HG03342 (cell line): ENCODE data around the gene SMARCAL1.
"Not testable (repeated sequence)": the region's sequence is repeated elsewhere in the genome, so short reads cannot be mapped to it uniquely, and the experiment has no call there.

Source experiments
- ATAC-seq: cut with Tn5 transposase; IDR thresholded peaks from one replicate; pipeline ENCODE4 v1.9.1; 2021; ENCODE audit warnings: mild to moderate bottlenecking, moderate library complexity; ENCODE audit not compliant: unreplicated experiment

Gene SMARCAL1

DNA sequence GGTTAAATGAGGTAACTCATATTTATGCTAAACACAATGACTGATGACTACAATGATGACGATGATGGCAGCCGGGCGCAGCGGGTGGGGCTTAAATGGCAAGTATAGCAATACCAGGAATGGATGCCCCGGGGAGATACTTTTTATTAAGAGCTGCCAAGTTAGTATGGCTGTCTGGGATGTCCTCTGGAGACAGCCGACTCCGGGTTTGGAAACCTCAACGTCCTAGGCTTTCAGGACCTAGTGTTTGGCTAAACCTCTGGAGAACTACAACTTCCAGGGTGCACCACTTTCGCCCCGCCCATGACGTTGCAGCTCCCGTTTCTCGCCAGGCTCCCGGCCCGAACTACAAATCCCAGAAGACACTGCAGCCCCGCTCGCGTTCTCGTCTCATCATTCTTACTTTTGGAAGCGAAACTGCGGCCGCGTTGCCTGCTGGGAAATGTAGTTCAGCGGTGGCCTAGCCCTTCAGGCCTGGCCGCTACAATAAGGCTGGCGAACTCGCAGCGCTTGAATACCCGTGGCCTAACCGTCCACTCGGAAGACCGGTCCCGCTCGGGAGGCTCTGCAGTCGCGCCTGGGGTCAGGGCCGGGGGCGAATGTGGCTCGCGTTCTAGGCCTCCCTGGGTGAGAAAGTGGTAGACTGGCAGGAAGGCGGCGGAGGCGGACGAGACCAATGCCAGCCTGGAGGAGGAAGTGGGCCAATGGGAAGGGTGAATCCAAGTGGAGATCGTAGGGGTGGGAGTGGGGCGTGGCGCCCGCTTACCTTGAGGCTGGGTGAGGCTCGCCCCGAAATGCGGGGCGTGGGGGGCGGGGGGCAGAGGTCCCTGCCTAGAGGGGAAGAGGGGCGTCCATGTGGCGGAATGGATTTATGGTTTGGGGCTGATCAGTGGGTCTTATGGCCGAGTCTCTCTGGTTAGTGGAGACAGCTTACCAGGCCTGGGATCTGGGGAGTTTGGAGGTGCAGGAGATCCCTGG is at the start of gene SMARCAL1:
Gene SMARCAL1 (plus strand): TSS at position 463 of the 978 bp plus-strand sequence. CDS start 2,221 bp downstream, outside the sequence.
- ATAC-seq, result peak; percentile 93

DNA sequence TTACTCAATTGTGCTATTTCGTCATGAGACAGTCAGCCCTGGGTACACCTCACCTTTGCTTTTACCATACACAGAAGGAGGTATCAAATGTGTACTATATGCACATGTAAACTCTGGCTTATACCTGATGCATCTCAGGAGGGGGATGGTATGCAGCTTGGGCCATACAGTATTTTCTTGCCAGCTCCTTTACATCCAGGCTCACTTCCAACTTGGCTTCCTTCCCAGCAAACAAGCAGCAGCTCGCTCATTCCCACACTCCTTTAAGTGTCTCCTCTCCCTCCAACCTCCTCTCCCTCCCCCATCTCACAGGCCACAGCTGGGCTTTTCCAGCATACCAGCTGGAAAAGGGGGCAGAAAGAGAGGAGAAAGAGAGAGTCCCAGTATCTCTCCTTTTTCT is 49.6 kb upstream of the SMARCAL1 start:
- ATAC-seq, result no peak

DNA sequence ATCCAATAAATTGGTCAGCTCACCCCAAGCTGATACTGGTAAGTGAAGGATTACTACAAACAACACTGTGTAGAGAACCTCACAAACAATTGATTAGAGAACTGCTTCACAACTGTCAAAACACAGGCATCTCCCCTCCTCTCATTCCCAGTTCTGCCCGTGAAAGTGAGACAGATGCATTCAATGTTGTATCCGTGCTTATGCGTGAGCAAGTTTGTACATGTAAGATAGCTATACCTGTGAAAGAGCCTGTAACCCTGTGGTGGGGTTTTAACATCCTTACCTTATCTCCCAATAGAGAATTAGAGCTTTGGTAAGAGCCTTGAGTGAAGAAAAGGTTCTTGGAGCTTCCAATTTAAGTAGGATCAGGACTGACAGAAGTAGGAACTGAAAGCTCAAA is 49.1 kb upstream of the SMARCAL1 start:
- no peak for ATAC-seq

DNA sequence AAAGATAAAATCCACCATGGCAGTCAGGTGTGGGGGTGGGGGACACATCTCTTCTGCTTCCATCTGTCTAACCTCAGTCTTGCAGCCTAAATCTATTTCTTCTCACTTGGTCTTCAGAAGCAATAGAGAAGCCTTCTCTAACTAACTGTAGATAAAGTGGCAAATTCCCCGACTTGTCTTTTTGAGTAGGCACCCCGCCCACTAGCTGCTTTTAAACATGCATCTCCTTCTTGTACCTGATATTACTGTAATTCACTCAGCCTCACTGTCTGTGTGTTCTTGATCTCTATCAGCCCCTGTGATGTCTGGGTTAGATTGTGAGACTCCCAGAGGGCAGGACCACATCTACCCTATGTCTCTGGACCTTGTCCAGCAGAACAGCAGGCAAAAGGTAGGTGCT is 46.8 kb upstream of the SMARCAL1 start:
- ATAC-seq, result no peak

DNA sequence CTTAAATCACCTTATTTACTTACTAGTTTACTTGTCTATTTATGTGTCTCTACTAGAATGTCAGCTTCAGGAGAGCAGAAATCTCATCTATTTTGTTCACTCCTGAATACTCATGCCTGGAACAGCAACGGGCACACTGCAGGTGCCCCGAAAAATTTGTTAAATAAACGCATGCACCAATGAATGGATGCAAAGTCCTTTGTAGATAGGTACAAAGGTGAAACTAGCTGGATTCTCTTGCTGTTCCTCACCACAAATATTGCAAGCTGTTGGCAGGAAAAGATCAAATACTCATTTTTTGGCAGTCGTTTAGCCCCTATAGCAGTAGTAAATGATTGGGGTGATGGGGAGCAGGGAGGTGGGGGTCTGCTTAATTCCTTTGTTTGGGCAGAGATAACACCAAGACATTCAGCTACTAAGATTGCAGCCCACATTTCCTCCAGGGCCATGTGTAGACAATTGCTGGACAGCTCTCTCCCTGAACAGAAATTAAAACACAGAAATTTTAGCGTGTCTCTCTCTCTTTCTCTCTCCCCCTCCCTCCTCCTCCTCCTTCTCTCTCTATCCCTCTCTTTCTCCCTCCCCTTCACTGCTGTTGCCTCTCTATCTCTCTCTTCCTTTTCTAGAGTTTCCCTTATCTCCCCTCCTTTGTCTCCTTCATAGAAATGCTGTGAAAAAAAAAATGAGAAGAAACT is 45.4 kb upstream of the SMARCAL1 start:
- no peak for ATAC-seq

DNA sequence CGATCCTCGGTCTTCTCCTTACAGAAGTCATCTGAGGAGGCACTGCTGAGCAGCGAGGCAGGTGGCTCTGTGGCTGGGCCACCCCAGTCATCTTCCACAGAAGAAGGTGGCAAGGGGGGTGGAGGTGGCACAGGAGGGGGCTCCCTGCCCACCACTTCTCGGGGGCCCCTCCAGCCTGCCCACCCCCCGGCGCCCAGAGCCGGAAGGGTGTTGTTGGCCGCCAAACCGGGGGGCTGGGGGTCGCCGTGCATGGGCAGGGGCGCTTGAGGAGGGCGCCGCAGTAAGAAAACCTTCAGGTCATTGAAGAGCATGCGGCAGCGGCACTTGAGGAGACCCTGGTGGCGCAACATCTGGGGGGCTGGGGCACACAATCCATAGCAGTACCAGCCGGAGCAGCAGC is 42.5 kb upstream of the SMARCAL1 start:
- ATAC-seq, result no peak

DNA sequence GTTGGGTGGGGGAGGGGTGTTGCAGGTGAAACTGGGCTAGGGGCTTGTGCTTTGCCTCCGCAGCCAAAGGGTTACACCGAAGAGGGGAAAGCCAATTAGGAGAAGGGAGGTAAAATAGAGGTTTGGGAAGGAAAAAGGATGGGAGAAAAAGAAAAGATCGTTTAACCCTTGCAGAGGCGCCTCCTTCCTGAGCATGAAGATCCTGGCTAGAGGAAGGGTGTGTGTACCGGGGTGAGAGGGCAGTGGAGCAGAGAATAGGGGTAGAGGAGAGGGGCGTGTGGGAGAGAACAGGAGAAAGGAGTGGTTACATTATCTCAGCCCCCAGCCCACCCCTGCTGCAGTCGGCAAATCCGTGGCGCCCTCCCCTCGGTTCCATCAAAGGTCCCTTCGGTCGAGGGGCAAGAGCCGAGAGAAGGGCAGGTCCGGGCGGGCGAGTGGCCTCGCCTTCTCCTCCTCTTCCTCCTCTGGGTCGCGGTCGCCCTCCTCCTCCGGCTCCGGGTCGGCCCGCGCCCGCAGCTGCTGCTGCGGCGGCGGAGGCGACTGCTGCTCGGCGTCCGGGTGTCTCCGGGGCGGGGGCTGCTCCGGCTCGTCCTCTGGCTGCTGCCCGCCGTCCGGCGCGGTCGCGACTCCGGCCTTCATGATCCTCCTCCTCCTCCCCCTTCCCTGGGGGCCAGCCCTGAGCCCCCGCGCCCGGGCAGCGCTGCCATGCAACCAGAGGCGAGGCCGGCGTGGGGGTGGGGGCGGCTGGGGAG is 41.1 kb upstream of the SMARCAL1 start:
- no peak for ATAC-seq

DNA sequence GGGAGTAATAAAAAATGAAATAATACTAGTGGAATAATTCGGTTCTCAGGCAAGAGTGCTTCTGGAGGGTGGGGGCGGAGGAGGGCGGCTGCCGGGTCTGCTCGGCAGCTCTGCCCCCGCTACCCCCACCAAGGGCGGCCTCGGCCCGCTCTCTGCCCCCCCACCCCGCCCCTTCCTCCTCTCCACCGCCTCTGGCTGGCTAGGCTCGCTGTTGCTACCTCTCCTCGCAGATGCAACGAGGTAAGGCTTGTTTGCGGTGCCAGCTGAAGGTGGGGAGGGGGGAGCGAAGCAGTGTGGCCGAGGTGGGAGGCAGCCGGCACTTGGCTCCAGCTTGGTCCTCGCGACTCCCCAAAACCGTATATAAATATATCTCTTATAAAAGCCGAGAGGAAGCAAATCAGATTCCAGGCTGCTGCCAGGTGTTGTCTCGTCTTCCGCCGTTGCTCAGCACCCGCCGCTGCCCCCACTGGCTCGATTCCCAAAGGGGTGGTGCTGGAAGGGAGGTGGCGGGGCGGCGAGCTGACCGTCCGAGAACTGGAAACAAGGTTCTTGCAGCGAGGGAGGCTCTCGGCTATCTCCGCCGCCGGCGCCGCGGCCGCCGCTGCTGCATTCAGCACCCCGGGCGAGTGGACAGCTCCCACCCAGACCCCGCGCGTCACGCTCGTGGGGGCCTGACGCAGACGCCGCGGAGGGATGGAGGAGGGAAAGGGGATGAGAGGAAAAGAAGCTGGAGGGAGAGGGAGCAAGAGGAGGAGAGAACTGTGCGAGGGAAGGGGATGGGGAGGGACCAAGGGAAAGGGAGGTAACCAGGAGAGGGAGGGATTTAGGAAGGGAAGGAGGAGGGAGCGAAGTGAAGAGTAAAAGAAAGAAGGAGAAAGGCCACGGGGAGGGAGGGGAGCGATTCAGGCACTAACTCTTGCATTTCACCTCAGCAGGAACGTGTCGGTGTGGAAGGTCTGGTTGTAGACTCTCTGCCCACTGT is 40.3 kb upstream of the SMARCAL1 start, which contains the start of gene MARCHF4:
Gene MARCHF4 (minus strand): TSS at position 763 of the 982 bp plus-strand sequence. CDS start 2,223 bp downstream, outside the sequence.
- ATAC-seq, result no peak

DNA sequence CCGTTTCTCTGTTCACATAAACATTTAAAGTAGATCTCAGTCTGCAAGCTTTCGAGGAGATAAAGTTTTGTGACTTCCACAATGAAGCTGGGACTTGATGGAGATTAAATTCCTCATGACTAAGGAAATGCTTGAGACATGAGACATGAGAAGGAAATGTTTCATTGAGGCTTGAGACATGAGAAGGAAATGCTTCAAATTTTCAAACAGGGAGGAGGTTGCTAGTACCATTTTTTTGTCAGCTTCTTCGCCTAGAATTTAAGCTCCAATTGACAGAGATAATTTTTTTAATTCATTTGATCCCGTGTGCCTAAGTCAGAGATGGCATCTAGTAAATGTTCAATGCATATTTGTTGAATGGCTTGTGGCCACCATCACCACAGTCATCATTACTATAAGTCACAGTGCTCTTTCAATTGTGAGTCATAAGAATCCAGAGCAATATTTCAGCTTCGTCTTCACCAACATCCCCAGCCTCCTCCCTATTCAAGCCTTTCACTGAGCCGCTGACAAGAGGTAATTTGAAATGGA is 39.5 kb upstream of the SMARCAL1 start:
- no peak for ATAC-seq

DNA sequence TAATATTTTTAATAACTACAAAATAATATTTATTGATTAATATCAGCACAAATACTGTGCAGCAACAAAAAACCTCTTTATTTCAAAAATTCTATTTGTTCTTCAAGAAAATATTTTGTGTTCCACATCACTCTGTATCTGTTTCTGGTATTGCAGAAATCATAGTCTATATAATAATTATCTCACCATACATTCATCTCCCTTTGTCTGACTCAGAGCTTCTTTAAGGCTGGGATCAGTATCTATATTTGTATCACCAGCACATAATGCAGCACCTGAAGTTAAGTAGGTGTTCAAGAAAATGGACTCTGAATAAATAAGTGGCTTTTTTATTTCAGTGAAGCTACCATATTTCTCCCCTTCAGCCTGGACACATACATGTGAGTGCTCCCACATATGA is 38.4 kb upstream of the SMARCAL1 start:
- no peak for ATAC-seq

DNA sequence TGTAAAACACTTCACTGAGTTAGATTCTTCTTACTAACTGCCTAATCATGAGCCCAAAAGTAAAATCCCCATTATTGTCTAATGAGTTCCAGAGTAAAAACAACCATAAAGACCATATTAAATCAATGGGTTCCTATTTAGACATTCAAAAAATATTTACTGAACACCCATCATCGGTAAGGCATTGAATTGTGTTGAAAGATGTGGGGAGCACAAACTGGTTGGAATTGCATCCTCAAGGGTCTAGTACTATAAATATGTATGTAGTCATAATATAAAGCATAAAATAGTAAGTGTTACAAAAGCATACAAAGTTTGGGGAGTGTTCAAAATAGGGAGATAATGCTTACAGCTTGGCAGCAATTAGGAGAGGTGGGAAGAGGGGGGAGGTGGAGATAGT is 37.0 kb upstream of the SMARCAL1 start:
- no peak for ATAC-seq

DNA sequence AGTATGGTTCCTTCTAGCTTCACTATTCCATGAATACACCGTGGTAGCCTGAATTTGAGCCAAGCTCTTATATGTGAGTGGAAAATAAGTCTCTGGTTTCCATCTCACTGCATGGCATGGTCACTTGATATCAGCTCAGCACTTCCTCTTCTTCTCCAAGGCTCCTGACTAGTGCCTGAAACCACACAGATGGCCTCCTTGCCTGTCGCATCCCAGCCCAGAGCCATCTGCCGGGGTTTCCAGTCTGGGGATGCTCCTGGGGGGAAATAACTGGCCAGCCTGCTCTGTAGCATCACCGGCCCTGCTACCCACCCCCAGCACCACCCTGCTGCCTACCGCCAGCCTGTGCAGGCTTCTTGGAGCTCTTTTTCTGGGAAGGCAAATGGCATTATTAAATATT is 32.3 kb upstream of the SMARCAL1 start:
- ATAC-seq, result no peak

DNA sequence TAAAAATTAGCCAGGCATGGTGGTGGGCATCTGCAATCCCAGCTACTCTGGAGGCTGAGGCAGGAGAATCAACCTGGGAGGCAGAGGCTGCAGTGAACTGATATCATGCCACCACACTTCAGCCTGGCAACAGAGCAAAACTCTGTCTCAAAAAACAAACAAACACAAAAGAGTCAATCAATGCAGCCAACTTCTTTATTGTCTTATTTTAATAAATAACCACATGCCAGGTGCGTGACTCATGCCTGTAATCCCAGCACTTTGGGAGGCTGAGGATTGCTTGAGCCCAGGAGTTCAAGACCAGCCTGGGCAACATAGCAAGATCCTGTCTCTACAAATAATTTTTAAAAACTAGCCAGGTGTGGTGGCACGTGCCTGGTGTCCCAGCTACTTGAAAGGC is 27.9 kb upstream of the SMARCAL1 start:
- ATAC-seq, result not testable (repeated sequence)

DNA sequence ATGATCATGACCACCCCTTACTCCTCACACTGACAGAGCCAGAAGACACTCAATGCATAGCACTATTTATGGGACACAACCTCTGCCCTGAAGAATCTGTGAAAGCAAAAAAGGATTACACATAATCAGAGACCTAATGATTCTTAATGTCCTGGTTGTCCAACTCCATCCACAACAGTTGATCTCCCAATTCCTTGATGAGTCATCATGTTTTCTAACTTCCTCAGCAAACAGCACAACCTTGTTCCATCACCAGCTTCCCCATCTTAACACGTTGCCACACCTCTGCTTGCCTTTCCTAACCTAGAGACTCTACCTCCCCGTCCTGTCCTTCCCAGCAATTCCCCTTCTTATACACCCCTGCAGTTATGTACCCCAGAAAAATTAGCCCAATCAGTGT is 26.8 kb upstream of the SMARCAL1 start:
- no peak for ATAC-seq

DNA sequence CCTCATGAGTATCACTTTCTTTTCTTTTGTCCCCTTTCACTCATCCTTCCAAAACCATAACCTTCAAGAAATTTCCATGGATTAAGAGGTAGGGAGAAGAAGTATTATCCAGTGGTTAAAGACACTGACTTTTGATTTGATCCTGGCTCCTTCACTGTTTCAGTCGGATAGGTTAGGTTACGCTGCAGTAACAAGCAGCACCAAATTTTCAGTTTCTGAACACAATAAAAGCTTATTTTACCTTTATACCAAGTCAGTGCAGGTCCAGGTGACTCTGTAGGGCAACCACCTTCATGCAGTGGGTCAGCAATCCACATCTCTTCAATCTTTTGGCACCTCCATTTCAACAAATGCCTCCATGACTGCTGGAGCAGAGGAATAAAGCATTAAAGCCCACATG is 25.0 kb upstream of the SMARCAL1 start:
- ATAC-seq, result no peak

DNA sequence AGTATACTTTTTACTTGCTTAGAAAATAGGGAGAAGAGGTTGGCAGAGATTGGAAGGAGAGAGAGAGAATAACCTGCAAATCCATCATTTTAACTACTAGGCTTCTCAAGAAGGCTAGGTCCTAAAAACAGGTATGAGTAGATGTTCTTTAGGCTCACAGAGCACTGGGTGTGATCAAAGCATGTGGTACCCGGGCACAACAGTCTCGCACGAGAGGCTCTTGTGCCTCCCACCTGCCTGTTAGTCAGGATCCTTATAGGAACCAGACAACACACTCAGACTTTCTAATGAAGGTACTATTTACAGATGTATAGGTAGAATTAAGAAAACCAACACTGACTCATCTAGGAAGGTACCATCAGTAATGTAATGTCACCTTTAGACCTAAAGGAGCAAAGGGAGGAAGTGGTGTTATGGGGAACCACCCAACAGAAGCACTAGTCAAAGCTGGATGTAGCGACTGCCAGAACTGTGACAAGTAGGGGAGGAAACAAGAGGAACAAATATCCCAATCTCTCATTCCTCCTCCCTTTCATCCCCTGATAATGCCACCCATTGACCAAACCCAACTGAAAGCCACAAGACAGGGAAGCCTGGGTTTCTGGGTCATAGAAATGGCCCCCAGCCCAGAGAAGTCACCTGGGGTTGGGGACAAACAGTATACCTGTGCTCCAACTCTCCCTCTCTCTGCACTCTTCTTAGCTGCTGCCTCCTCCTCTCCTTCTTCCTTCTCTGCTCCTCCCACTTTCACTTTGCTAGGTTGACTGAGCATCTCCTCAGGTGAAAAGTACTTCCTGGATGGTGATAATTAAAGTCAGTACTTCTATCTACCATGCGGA is 24.0 kb upstream of the SMARCAL1 start:
- peak; percentile 84 for ATAC-seq

DNA sequence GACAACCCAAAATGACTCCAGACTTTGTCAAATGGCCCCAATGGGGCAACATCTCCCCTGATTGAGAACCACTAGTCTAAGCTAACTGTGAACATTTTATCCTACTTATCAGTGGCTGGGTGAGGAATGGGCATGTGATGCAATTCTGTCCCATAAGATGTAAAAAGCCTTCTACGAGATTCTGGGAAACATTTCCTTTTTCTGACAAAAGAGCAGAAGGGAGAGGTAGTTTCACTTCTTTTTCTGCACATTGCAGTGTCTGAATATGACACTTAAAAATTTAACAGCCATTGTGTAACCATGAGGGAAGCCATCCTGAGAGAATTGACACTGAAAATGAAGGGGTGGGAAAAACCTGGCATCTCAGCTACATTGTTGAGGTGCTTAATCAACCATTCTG is 22.7 kb upstream of the SMARCAL1 start:
- ATAC-seq, result no peak

DNA sequence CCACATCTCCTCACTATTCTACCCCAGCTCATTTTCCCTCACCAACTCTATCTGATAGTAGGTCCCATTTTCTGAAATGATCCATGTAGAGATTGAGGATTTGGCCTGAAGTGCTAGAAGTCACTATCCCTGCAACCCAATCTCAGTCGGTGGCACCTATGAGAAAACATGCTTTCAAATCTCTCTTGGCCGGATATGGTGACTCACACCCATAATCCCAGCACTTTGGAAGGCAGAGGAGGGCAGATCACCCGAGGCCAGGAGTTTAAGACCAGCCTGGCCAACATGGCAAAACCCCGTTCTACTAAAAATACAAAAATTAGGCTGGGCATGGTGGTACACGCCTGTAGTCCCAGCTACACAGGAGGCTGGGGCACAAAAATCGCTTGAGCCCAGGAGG is 20.9 kb upstream of the SMARCAL1 start:
- ATAC-seq, result no peak

DNA sequence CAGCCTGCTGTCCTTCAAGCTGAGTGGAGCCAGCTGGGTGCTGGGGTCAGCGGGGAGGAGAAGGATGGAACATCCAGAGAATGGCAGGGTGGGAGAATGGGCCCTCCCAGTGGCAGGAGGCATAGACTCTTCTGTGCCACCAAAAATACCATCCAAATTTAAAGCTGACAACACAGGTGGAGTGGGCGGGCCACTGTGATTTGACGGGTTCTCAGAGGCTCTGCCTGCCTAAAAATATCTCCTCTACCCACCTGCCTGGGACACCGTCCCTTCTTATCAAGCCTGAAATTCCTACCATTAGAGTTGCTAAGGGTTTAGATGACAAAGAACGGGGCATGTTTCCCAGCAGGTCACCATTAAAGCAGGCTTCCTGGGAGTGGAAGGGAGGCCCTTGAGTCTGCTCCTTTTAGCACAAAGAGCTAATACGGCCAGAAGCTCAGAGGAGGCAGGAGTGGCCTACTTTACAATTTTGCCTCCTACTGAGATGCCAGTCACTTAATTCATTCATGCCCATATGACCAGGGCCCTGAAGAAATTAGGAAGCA is 20.2 kb upstream of the SMARCAL1 start:
- no peak for ATAC-seq
